GM12878 (cell line): ENCODE data around the gene ITGA7. TPM values are rescaled to one million over a fixed set of nuclear protein-coding genes. Genes with fewer than 3 reads are reported as not detected.

Experiments
- ATAC-seq: fragments of 200-7000 bp; cut with Tn5 transposase; 3 replicates; pipeline ENCODE4 v1.9.1; 2020; ENCODE audit warnings: mild to moderate bottlenecking, moderate library complexity
- Bru-seq: library from RNA; stranded (reverse); fragments of 400-500 nt; gene quantifications from one replicate; lab custom pipeline; 2021; lab: Mats Ljungman, UMichigan
- BruChase-seq, 2 experiments: library from RNA; stranded (reverse); fragments of 400-500 nt; gene quantifications; one replicate each; lab custom pipeline; 2021; lab: Mats Ljungman, UMichigan
- BruUV-seq: library from RNA; stranded (reverse); fragments of 400-500 nt; replicated peaks from 2 replicates; lab custom pipeline; 2021; lab: Mats Ljungman, UMichigan
- CTCF ChIA-PET: fragments of 300-600 bp; sonication (Branson Sonifier 250); formaldehyde crosslinking; extraction: SDS; loops from one replicate; lab custom pipeline; 2021; ENCODE audit warnings: inconsistent platforms; lab: Yijun Ruan, JAX
- POLR2A ChIA-PET: fragments of 350-600 bp; formaldehyde crosslinking; extraction: SDS; loops from one replicate; lab custom pipeline; 2021; ENCODE audit warnings: inconsistent platforms; lab: Charles Lee
- RAD21 ChIA-PET: fragments of 300-600 bp; sonication (Branson Sonifier 250); formaldehyde crosslinking; loops from one replicate; lab custom pipeline; 2023; ENCODE audit warnings: antibody characterized with exemption; ENCODE audit not compliant: unreplicated experiment; lab: Charles Lee
- SMC1A ChIA-PET: fragments of 300-600 bp; sonication (Branson Sonifier 250); formaldehyde crosslinking; loops from one replicate; lab custom pipeline; 2023; ENCODE audit not compliant: unreplicated experiment, uncharacterized antibody; lab: Charles Lee
- DNase-seq: peaks from one replicate; pipeline ENCODE4 v3.0.0-alpha.2; 2011; ENCODE audit warnings: low read depth, low spot score
- FAIRE-seq: peaks from 3 replicates; lab custom pipeline; 2011; peaks lifted over from hg19 to GRCh38; lab: Jason Lieb, UNC
- H2AFZ ChIP-seq: 2 replicates; pipeline ENCODE4 v1.6.0; 2011; ENCODE audit warnings: low read depth, low read length, control low read depth; ENCODE audit not compliant: control insufficient read depth
- H3K27ac ChIP-seq: 2 replicates; pipeline ENCODE4 v1.5.1; 2011; ENCODE audit warnings: control low read depth; ENCODE audit not compliant: control insufficient read depth, insufficient read depth
- H3K27me3 ChIP-seq, 2 experiments: replicated peaks in 1 of 2; 2 replicates each; pipeline versions ENCODE4 v1.6.0 to v1.6.1; 2011; ENCODE audit warnings: low read length in 1 of 2; ENCODE audit not compliant: control insufficient read depth in 2 of 2, insufficient read depth in 2 of 2
- H3K36me3 ChIP-seq, 2 experiments: 2 replicates each; pipeline ENCODE4 v1.5.1; 2011; ENCODE audit warnings: low read length in 1 of 2; ENCODE audit not compliant: control insufficient read depth in 2 of 2, insufficient read depth in 2 of 2
- H3K4me1 ChIP-seq: 2 replicates; pipeline ENCODE4 v1.6.1; 2011; ENCODE audit warnings: mild to moderate bottlenecking, low read length, moderate library complexity, mixed read lengths; ENCODE audit not compliant: control insufficient read depth, insufficient read depth
- H3K4me2 ChIP-seq: 2 replicates; pipeline ENCODE4 v1.6.0; 2011; ENCODE audit warnings: control low read depth; ENCODE audit not compliant: control insufficient read depth, insufficient read depth
- H3K4me3 ChIP-seq: fragments of 200-600 bp; sonication (generic); 2 replicates; pipeline ENCODE4 v1.5.1; 2016
- H3K79me2 ChIP-seq: 2 replicates; pipeline ENCODE4 v1.6.0; 2011; ENCODE audit warnings: low read length; ENCODE audit not compliant: control insufficient read depth, insufficient read depth
- H3K9ac ChIP-seq: 2 replicates; pipeline ENCODE4 v1.8.0; 2011; ENCODE audit warnings: low read length, control low read depth, mixed read lengths; ENCODE audit not compliant: control insufficient read depth, insufficient read depth
- H3K9me3 ChIP-seq: replicated peaks from 3 replicates; pipeline ENCODE4 v1.5.1; 2011; ENCODE audit warnings: mild to moderate bottlenecking, low read length; ENCODE audit not compliant: control insufficient read depth, insufficient read depth
- H4K20me1 ChIP-seq: 2 replicates; pipeline ENCODE4 v1.6.0; 2011; ENCODE audit not compliant: control insufficient read depth, insufficient read depth
- HDAC6 ChIP-seq: fragments of 200-600 bp; sonication (generic); IDR thresholded peaks from one replicate; pipeline ENCODE4 v1.8.0; 2017; ENCODE audit warnings: antibody characterized with exemption; ENCODE audit not compliant: unreplicated experiment
- KDM1A ChIP-seq: fragments of 200-600 bp; sonication (generic); IDR thresholded peaks from 2 replicates; pipeline ENCODE4 v1.6.1; 2016; ENCODE audit warnings: borderline replicate concordance
- MTA3 ChIP-seq: IDR thresholded peaks from 2 replicates; pipeline ENCODE4 v1.6.1; 2012; ENCODE audit warnings: low read length, inconsistent platforms, borderline replicate concordance
- WGBS: methylation state at CpG from one replicate; pipeline ENCODE4 v1.1.6; 2016; ENCODE audit warnings: low lambda C conversion rate; ENCODE audit not compliant: insufficient replicate concordance, insufficient coverage; ENCODE audit errors: missing lambda C conversion rate; 5-methylcytosine and 5-hydroxymethylcytosine counted together
- in situ Hi-C: fragments of 300-500 bp; cut with MboI; formaldehyde crosslinking; loops from 9 replicates; pipeline ENCODE4 v1.14.3; 2018; ENCODE audit warnings: mixed read lengths
- intact Hi-C: fragments of 100-400 bp; cut with micrococcal nuclease; formaldehyde crosslinking; loops from one replicate; pipeline ENCODE4 v1.14.2; 2022; ENCODE audit not compliant: unreplicated experiment
- long read RNA-seq, 2 experiments: library from polyadenylated mRNA; unstranded; transcript quantifications; one replicate each; pipeline ENCODE4 v2.0.0, GENCODE V29; 2019 to 2020
- polyA minus RNA-seq, 3 experiments: library from RNA; depleted of rRNA, polyadenylated mRNA; stranded (reverse); fragments of >200 nt; gene quantifications; 2 replicates each; pipeline ENCODE4 v1.2.3, GENCODE V29; 2011
- polyA plus RNA-seq, 11 experiments: library from polyadenylated mRNA; depleted of rRNA in 4 of 11; unstranded in 6 of 11; stranded (reverse) in 5 of 11; fragments of >200 nt; fragmentation: Nextera tagmentation in 4 of 11; fragmentation: Illumina TruSeq in 1 of 11; extraction: Ambion mirVana in 4 of 11; extraction: Trizol in 1 of 11; gene quantifications; 1 replicate in 1 of 11; 2 replicates in 10 of 11; pipeline versions ENCODE4 v1.2.1 to v1.2.3, GENCODE V29; 2011 to 2016; ENCODE audit warnings: inconsistent platforms in 2 of 11, missing spikeins in 2 of 11, low read depth in 1 of 11
- total RNA-seq, 4 experiments: library from RNA; depleted of rRNA in 3 of 4; stranded (reverse); fragments of >200 nt in 3 of 4; fragmentation: Illumina TruSeq in 1 of 4; extraction: Trizol in 1 of 4; gene quantifications; 2 replicates each; pipeline versions ENCODE4 v1.2.1 to v1.2.3, GENCODE V29; 2013 to 2021
- TF ChIP-seq, protein P1 (sequence below): IDR thresholded peaks from 2 replicates; pipeline ENCODE4 v1.6.1; 2012; ENCODE audit warnings: low read depth, low read length, improper control_type of control experiment
- TF ChIP-seq, protein P2 (sequence below): fragments of 450-650 bp; IDR thresholded peaks from 2 replicates; pipeline ENCODE4 v1.6.1; 2017; ENCODE audit warnings: mild to moderate bottlenecking, moderate library complexity
- TF ChIP-seq, protein P3 (sequence below): fragments of 450-650 bp; IDR thresholded peaks from 2 replicates; pipeline ENCODE4 v1.6.1; 2017; ENCODE audit warnings: mild to moderate bottlenecking

Gene ITGA7, protein sequence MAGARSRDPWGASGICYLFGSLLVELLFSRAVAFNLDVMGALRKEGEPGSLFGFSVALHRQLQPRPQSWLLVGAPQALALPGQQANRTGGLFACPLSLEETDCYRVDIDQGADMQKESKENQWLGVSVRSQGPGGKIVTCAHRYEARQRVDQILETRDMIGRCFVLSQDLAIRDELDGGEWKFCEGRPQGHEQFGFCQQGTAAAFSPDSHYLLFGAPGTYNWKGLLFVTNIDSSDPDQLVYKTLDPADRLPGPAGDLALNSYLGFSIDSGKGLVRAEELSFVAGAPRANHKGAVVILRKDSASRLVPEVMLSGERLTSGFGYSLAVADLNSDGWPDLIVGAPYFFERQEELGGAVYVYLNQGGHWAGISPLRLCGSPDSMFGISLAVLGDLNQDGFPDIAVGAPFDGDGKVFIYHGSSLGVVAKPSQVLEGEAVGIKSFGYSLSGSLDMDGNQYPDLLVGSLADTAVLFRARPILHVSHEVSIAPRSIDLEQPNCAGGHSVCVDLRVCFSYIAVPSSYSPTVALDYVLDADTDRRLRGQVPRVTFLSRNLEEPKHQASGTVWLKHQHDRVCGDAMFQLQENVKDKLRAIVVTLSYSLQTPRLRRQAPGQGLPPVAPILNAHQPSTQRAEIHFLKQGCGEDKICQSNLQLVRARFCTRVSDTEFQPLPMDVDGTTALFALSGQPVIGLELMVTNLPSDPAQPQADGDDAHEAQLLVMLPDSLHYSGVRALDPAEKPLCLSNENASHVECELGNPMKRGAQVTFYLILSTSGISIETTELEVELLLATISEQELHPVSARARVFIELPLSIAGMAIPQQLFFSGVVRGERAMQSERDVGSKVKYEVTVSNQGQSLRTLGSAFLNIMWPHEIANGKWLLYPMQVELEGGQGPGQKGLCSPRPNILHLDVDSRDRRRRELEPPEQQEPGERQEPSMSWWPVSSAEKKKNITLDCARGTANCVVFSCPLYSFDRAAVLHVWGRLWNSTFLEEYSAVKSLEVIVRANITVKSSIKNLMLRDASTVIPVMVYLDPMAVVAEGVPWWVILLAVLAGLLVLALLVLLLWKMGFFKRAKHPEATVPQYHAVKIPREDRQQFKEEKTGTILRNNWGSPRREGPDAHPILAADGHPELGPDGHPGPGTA
- total RNA-seq (2013; cell fraction: nucleolus; rRNA removed), result 18.5 and 21.9 TPM in 2 replicates
- total RNA-seq (2014; rRNA removed) (2.5 and 2.6 TPM in 2 replicates), total RNA-seq (2014; rRNA removed; fragmentation: Illumina TruSeq; extraction: Trizol) (0.69 and 1.0 TPM in 2 replicates), total RNA-seq (2021) (2.8 and 3.8 TPM in 2 replicates), polyA plus RNA-seq (2011; rRNA removed) (3.4 and 5.1 TPM in 2 replicates), polyA plus RNA-seq (2014; fragmentation: Illumina TruSeq; extraction: Trizol) (1.4 TPM in 1 of 2 replicates, not detected in the other), polyA plus RNA-seq (2014; fragmentation: Nextera tagmentation; extraction: Ambion mirVana) (under 1 TPM; 0.18 to 0.39 TPM), polyA plus RNA-seq (2014; rRNA removed) (2.6 and 4.4 TPM in 2 replicates), polyA plus RNA-seq (2016; fragmentation: Nextera tagmentation; extraction: Ambion mirVana) (1 to 10 TPM; 1.4 to 1.6 TPM), polyA minus RNA-seq (2011; rRNA and poly(A)+ RNA removed) (2.9 and 4.3 TPM in 2 replicates), Bru-seq, nascent RNA (percentile 34 among the genes with signal in this experiment), BruChase-seq, experiment 1, labeled RNA remaining after a 6-hour chase (percentile 44 among the genes with signal in this experiment), BruChase-seq, experiment 2, labeled RNA remaining after a 2-hour chase (percentile 36 among the genes with signal in this experiment)
- 1.5 TPM for polyA plus RNA-seq (2011; ENCODE audit: low read depth)
- polyA plus RNA-seq (2011; cell fraction: cytosol; rRNA removed), result 2.2 and 3.6 TPM in 2 replicates
- polyA plus RNA-seq (2011; cell fraction: nucleus; rRNA removed), result 83.9 and 96.1 TPM in 2 replicates
- 4.8 and 5.6 TPM in 2 replicates for polyA plus RNA-seq (2012)
- polyA minus RNA-seq (2011; cell fraction: cytosol; rRNA and poly(A)+ RNA removed), result 0.80 and 1.4 TPM in 2 replicates
- 9.2 and 9.6 TPM in 2 replicates for polyA minus RNA-seq (2011; cell fraction: nucleus; rRNA and poly(A)+ RNA removed)
- long read RNA-seq, experiment 1, result 0 reads
- long read RNA-seq, experiment 2, result 0 reads

DNA sequence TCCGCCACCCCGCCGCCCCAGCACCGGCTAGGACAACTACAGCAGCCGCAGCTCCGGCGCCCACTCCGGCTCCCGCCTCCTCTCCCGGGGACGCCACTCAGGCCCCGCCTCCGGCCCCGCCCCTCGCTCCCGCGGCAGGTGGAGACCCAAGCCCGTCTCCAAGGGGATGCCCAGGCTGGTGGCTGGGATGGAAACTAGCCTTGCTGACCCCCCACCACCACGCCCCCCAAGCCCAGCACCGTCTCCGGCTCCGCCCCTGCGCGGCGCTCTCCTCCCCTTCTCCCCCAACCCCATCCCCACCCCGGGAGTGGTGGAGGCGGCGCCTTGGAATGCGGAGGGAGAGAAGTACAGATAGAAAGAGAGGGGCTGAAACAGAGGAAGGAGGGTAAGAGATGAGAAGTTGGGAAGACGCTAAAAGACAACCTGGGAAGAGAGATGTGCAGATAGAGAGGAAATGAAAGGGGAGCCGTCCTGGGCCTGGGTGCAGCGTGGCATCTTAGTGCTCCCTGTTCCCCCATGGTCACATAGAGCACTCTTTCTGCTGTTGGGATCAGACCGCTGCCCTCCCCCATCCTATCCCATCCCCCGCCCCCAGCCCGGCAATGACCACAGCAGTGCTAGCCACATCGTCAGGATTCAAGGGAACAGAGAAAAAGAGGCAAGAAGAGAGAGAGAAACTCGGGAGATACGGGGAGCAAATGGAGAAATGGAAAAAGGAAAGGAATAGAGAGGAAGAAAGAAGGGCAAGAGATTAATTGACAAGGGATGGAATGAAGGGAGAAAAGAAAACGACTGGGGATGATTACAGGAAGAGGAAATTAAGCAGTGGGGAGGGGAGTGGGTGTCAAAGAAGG lies at the start of gene ITGA7:
TSS of gene ITGA7 (minus strand) at position 64 of the 854 bp plus-strand sequence. CDS start 222 bp downstream, outside the sequence.
- no TSS peak for BruUV-seq
- DNase-seq, result no peak
- intact Hi-C loops, result no loop called here
- CTCF ChIA-PET, result interaction anchor here (1.3 to 2.7 kb wide), 2 partner anchors 8 to 52 kb away, joined by 3 to 13 read pairs; partner anchors contain the start of gene BLOC1S1
- H3K9ac ChIP-seq, result no peak within 1 kb of the TSS
- peak within 1 kb of the TSS; percentile 36 for H2AFZ ChIP-seq
- in situ Hi-C loops, result no loop called here
- H3K27me3 ChIP-seq, result peaks cover 0 to 5% of the 10 kb centered on the region in 2 experiments; a peak in 2 of 4 replicates
- TF ChIP-seq KDM1A (no peak), HDAC6 (no peak), MTA3 (no peak)
- TF ChIP-seq, protein P1, sequence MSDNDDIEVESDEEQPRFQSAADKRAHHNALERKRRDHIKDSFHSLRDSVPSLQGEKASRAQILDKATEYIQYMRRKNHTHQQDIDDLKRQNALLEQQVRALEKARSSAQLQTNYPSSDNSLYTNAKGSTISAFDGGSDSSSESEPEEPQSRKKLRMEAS, result no peak
- TF ChIP-seq, protein P2, sequence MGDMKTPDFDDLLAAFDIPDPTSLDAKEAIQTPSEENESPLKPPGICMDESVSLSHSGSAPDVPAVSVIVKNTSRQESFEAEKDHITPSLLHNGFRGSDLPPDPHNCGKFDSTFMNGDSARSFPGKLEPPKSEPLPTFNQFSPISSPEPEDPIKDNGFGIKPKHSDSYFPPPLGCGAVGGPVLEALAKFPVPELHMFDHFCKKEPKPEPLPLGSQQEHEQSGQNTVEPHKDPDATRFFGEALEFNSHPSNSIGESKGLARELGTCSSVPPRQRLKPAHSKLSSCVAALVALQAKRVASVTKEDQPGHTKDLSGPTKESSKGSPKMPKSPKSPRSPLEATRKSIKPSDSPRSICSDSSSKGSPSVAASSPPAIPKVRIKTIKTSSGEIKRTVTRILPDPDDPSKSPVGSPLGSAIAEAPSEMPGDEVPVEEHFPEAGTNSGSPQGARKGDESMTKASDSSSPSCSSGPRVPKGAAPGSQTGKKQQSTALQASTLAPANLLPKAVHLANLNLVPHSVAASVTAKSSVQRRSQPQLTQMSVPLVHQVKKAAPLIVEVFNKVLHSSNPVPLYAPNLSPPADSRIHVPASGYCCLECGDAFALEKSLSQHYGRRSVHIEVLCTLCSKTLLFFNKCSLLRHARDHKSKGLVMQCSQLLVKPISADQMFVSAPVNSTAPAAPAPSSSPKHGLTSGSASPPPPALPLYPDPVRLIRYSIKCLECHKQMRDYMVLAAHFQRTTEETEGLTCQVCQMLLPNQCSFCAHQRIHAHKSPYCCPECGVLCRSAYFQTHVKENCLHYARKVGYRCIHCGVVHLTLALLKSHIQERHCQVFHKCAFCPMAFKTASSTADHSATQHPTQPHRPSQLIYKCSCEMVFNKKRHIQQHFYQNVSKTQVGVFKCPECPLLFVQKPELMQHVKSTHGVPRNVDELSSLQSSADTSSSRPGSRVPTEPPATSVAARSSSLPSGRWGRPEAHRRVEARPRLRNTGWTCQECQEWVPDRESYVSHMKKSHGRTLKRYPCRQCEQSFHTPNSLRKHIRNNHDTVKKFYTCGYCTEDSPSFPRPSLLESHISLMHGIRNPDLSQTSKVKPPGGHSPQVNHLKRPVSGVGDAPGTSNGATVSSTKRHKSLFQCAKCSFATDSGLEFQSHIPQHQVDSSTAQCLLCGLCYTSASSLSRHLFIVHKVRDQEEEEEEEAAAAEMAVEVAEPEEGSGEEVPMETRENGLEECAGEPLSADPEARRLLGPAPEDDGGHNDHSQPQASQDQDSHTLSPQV, result no peak
- TF ChIP-seq, protein P3, sequence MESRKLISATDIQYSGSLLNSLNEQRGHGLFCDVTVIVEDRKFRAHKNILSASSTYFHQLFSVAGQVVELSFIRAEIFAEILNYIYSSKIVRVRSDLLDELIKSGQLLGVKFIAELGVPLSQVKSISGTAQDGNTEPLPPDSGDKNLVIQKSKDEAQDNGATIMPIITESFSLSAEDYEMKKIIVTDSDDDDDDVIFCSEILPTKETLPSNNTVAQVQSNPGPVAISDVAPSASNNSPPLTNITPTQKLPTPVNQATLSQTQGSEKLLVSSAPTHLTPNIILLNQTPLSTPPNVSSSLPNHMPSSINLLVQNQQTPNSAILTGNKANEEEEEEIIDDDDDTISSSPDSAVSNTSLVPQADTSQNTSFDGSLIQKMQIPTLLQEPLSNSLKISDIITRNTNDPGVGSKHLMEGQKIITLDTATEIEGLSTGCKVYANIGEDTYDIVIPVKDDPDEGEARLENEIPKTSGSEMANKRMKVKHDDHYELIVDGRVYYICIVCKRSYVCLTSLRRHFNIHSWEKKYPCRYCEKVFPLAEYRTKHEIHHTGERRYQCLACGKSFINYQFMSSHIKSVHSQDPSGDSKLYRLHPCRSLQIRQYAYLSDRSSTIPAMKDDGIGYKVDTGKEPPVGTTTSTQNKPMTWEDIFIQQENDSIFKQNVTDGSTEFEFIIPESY, result no peak
- RAD21 ChIA-PET, result no interaction called here
- H3K36me3 ChIP-seq, result no peaks in the 10 kb centered on the region
- no peak for FAIRE-seq
- 1% methylated on average over 17 of the region's 39 CpGs for WGBS
- H3K27ac ChIP-seq, result no peak within 1 kb of the TSS
- peak within 1 kb of the TSS; percentile 74 for H3K4me3 ChIP-seq
- H3K79me2 ChIP-seq, result no peaks in the 10 kb centered on the region
- H3K9me3 ChIP-seq, result no peaks in the 10 kb centered on the region
- peak within 1 kb of the TSS; percentile 51 for H3K4me2 ChIP-seq
- POLR2A ChIA-PET, result interaction anchor here (0.6 kb wide), 1 partner anchor 21 kb away, joined by 3 read pairs; the partner anchor contains the start of gene CD63
- SMC1A ChIA-PET, result no interaction called here
- ATAC-seq, result peak; percentile 71
- H4K20me1 ChIP-seq, result no peaks in the 10 kb centered on the region
- peaks cover 6% of the 10 kb centered on the region; the same call in 1 of the 2 replicates for H3K4me1 ChIP-seq
